D341Med (cell line): ENCODE measurements around the gene MYADML2.

Experiments
- DNase-seq: peaks from one replicate; pipeline ENCODE4 v3.0.0; 2012; ENCODE audit warnings: low spot score

Gene MYADML2

DNA sequence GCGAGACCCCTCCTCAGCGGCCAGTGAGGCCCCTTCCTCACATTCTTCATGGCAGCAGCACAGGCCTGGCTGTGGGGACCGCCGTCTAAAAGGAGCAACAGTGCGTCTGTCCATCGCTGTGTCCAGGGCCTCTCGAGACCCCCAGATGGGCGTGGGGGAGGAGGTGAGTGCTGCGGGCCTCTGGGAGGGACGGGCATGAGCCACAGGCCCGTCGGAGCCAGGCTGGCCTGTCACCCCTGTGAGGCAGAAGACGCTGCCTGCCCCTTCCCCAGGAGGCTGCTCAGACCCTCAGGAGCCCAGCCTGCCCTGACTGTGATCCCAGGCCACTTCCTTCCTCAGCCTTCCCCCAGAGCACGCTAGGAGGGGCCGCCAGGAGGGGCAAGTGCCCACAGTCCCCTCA, 7.8 kb downstream of the MYADML2 start:
- no peak for DNase-seq

GRCh38 chr17:81935709-81936084, 11.3 kb downstream of the MYADML2 start:
- DNase-seq, result no peak

- DNase-seq, result no peak
Measured at GRCh38 chr17:81934850-81935708, 12.0 kb downstream of the MYADML2 start.

GRCh38 chr17:81934098-81934757, 12.8 kb downstream of the MYADML2 start:
- DNase-seq, result no peak

GRCh38 chr17:81933178-81933699, 13.8 kb downstream of the MYADML2 start:
- DNase-seq, result no peak

DNA sequence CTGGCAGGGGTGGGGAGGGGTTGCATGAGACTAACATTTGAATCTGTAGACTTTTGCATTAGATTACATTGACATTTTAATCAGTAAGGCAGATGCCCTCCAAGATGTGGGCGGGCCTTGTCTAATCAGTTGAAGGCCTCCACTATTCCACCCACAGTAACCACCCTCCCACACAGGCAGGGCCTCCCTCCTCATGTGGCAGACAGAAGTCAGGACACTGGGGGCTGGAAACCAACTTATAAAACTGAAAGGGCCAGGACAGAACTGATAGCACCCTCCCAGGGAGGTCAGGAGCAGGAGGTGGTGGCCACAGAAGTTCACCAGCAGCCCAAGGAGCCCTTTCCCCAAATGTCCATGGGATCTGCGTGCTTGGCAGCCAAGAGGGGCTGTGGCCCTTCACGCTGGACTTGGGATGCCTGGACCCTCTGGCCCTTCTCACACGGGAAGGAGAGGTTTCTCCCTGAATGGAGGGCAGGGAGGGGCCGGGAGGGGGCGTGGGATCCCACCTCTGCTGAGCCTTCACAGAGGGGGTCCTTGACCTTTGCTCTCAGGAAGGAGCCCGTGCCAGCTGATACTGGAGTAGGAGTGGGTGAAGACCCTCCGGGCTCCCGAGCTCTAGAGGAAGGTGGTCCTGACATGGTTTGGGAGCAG, 14.6 kb downstream of the MYADML2 start:
- DNase-seq, result no peak

GRCh38 chr17:81931557-81932332, 15.3 kb downstream of the MYADML2 start:
- peak; percentile 72 for DNase-seq

GRCh38 chr17:81931189-81931556, 15.9 kb downstream of the MYADML2 start:
- no peak for DNase-seq

DNA sequence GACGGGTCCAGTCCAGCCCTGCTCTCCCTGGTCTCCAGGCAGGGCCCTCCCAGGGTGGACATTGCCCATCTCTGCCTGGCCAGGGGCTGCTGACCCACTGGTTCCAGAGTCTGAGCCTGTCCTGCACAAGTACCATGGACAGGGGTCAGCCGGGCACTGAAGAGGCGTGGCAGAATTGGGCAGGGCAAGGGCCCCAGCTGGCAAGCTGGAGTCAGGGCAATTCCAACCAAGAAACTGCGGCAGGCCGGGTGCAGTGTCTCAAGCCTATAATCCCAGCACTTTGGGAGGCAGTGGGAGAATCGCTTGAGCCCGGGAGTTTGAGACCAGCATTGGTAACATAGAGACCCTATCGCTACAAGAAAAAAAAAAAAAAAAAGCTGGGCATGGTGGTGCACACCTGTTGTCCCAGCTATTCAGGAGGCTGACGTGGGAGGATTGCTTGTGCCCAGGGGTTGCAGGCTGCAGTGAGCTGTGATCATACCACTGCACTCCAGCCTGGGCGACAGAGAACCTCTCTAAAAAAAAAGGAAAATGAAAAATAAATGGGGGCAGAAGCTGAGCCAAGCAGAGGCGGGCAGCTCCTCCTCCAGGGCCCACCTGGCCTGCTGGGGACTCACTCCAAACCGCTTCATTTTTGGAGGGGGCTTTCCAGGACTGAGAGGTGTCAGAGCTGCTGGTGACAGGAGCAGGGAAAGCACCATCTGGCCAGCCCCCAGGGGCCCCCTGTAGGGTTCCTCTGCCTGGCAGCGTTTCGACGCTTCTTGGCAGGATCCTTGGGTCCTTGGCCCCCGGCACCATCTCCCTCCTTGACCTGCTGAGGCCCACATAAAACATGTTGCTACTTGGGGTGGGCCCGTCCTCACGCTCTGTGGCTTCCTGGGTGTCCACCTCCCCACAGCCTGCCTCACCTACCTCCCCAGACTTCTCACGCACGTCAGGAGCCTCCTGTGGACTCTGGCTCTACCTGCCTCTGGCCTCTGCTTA, 16.6 kb downstream of the MYADML2 start:
- no peak for DNase-seq

GRCh38 chr17:81929253-81930141, 17.5 kb downstream of the MYADML2 start:
- no peak for DNase-seq

DNA sequence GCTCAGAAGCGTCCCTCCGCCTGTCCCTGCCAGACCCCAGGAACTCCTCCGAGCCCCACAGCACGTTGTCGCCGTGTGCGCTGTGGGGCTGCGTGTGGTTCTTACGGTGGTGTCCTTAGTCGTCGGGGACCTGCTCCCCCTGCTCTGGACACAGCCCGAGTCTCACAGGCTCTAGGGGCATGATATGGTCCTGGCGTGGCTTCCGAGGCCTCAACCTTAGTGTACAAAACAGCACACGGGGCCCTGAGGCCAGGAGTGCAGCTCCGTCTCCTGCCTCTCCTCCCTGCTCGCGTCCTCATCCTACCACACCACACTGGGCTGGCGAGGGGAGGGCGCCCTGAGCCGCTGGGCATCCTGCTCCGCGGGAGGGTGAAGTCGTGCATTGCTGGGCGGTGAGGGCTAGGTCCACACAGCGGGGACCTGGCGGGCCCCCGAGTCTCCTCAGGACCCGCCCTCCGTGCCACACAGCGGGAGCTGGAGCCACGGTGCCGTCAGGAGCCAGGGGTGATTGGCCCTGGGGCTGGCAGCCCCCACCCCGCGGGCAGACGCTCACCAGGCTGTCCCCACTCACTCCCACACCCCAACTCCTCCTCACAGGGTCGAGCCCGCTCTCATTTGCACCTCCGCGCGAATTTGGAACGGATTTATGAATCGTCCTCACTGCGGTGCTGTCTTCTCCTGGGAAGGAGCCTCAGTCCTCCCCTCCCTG, 18.3 kb downstream of the MYADML2 start:
- DNase-seq, result peak; percentile 67

DNA sequence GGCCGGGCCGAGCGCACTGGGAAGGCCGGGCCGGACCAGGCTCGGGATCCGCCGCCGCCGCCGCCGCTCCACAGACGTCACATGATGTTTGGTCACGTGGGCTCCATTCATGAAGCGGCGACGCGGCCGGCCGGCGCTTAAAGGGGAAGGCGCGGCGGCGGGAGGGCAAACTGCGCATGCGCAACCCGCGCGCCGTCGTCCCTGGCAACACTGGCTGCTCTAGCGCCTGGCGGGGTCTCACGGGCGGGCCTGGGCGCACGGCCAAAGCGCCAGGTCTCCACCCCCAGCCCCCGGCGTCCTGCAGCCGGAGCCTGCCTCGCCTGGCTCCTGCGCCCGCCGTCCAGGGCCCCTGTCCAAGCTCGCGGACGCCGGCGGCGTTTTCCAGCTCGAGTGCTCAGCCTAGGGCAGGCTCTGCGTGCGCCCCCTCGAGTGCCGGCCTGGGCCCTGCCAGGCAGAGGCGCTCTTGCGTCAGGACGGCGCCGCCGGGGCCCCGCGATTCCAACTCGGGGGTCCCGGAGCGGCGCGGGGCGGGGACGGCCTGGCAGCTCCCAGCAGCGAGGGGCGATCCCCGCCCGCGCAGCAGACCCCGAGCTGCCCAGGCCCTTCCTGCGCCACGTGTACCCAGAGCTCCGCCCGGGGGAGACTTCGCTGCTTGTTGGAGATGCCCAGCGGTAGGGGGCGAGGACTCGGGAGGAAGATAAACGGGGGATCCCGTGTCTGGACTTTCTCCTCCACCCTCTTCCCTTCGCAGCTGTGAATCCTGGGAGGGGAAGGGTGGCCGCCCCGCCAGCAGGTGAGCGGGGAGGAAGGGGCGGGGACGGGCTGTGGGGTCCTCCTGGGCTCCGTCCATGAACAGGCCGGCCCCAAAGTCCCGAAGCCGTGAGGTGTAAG, 19.1 kb downstream of the MYADML2 start, which contains the start of gene MAFG:
Gene MAFG (minus strand): TSS at position 83 of the 891 bp plus-strand sequence. CDS start 4,550 bp downstream, outside the sequence.
- DNase-seq, result peak; percentile 100

DNA sequence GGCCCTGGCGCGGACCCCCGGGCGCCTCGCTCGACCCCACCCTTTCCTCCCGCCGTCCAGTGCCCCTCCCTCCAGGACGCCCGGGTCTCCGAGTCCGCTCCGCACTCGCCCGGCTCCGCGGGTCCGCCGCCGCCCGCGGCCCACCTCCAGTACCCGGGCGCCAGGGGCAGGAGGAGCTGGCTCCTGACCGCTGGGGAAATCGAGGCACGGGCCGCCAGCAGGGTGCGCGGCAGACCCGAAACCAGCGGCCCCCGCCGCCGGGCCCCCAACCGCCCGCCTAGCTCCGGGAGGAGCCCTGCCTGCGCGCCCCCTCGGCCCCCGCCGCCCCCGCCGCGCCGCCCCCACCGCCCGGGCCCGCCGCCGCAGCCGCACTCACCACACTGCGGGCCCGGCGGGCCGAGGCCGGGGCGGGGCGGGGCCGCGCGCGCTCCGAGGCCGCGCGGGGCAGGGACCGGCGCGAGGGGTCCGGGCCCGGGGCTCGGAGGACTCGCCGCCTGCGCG, 19.8 kb downstream of the MYADML2 start:
- no peak for DNase-seq

GRCh38 chr17:81926451-81927151, 20.4 kb downstream of the MYADML2 start:
- peak; percentile 67 for DNase-seq

DNA sequence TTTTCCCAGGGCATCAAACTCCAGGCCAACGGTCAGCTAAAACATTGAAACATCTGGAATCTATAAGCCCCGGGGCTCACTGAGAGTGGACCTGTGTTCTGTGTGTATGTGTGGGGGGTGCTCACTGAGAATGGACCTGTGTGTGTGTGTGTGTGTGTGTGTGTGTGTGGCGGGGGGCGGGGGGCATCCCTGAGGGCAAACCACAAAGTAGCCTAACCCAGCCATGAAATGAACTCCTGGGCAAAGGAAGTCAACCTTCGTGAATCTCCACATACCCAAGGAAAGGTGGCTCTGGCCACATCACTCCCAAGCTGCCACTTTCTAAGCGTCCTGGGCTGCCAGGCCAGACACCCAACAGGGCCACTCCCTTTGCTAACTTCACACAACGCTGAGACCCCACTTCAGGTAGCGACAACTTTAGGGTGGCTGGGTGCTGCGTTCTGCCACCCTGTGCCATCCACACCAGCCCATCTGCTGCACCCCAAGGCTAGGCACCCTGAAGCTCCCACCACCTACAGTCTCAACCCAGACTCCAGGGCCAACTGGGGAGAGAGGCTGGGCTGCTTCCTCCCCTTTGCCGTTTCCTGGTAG, 21.1 kb downstream of the MYADML2 start:
- no peak for DNase-seq
